Stimulated activated naive CD8-positive, alpha-beta T cell treated with anti-CD3 and anti-CD28 coated beads, Interleukin-15, amount 100 ng/mL, for 72 hours (primary cell): Measurements from ENCODE around the gene COG5.
A peak's percentile ranks its signal among the peaks of the same experiment; 100 is the strongest.
"Not testable (repeated sequence)": the region's sequence is repeated elsewhere in the genome, so short reads cannot be mapped to it uniquely, and the experiment has no call there.

Experiments used
- ATAC-seq: fragments of 150-1000 bp; cut with Tn5 transposase; 2 replicates; pipeline ENCODE4 v1.10.0; 2021; ENCODE audit warnings: mild to moderate bottlenecking, moderate library complexity
- DNase-seq, 2 donors: peaks; one replicate each; pipeline ENCODE4 v3.0.0; 2021 to 2022
- H3K27ac Mint-ChIP-seq, 2 donors: one replicate each; pipeline ENCODE4 v1.8.0; 2022; ENCODE audit warnings: mild to moderate bottlenecking in 2 of 2, mixed read lengths in 2 of 2, moderate library complexity in 2 of 2
- H3K27me3 Mint-ChIP-seq: one replicate; pipeline ENCODE4 v1.8.0; 2022; ENCODE audit warnings: mixed read lengths
- H3K4me1 Mint-ChIP-seq: one replicate; pipeline ENCODE4 v1.8.0; 2022; ENCODE audit warnings: mild to moderate bottlenecking, mixed read lengths
- H3K4me3 Mint-ChIP-seq, 2 donors: one replicate each; pipeline ENCODE4 v1.8.0; 2022; ENCODE audit warnings: mild to moderate bottlenecking in 2 of 2, mixed read lengths in 2 of 2, moderate library complexity in 1 of 2
- H3K9me3 Mint-ChIP-seq, 2 donors: one replicate each; pipeline ENCODE4 v1.8.0; 2022; ENCODE audit warnings: mixed read lengths in 2 of 2

COG5 gene

GRCh38 chr7:107551936-107552335 is 11.8 kb downstream of the COG5 start:
- Mint-ChIP-seq H3K27ac (no peak overlapping the region), H3K4me3 (no peak overlapping the region), H3K4me1 (peaks cover 25% of the 10 kb centered on the region), H3K9me3 (peaks cover 6 to 9% of the 10 kb centered on the region in 2 donors), H3K27me3 (no peaks in the 10 kb centered on the region)
- ATAC-seq (no peak), DNase-seq (no peak)

GRCh38 chr7:107544848-107545591 is 18.7 kb downstream of the COG5 start:
- H3K4me1 Mint-ChIP-seq = peaks cover 5% of the 10 kb centered on the region
- peaks cover 15 to 20% of the 10 kb centered on the region in 2 donors for H3K9me3 Mint-ChIP-seq
- H3K4me3 Mint-ChIP-seq = no peak overlapping the region
- DNase-seq (no peak), ATAC-seq (no peak)
- no peaks in the 10 kb centered on the region for H3K27me3 Mint-ChIP-seq
- H3K27ac Mint-ChIP-seq = no peak overlapping the region

- no peaks in the 10 kb centered on the region for H3K27me3 Mint-ChIP-seq
- H3K4me3 Mint-ChIP-seq = no peak overlapping the region
- peaks cover 14 to 17% of the 10 kb centered on the region in 2 donors for H3K9me3 Mint-ChIP-seq
- no peak for DNase-seq
- no peak overlapping the region for H3K27ac Mint-ChIP-seq
- peaks cover 5% of the 10 kb centered on the region for H3K4me1 Mint-ChIP-seq
- no peak for ATAC-seq
Measured at GRCh38 chr7:107543338-107543993, 20.3 kb downstream of the COG5 start.

- H3K27ac Mint-ChIP-seq = no peak overlapping the region
- H3K9me3 Mint-ChIP-seq = peaks cover 13 to 20% of the 10 kb centered on the region in 2 donors
- ATAC-seq (no peak), DNase-seq (no peak)
- H3K27me3 Mint-ChIP-seq = no peaks in the 10 kb centered on the region
- no peak overlapping the region for H3K4me3 Mint-ChIP-seq
- H3K4me1 Mint-ChIP-seq = peaks cover 27% of the 10 kb centered on the region
Measured at GRCh38 chr7:107538001-107538400, 25.7 kb downstream of the COG5 start.

GRCh38 chr7:107537228-107537627 is 26.5 kb downstream of the COG5 start:
- not testable (repeated sequence) for H3K27ac Mint-ChIP-seq
- H3K4me1 Mint-ChIP-seq = peaks cover 30% of the 10 kb centered on the region

GRCh38 chr7:107534139-107534538 is 29.6 kb downstream of the COG5 start:
- H3K4me1 Mint-ChIP-seq = peaks cover 35% of the 10 kb centered on the region
- no peak for ATAC-seq
- H3K27me3 Mint-ChIP-seq = no peaks in the 10 kb centered on the region
- peaks cover 13 to 20% of the 10 kb centered on the region in 2 donors for H3K9me3 Mint-ChIP-seq
- no peak overlapping the region for H3K27ac Mint-ChIP-seq
- DNase-seq = no peak
- no peak overlapping the region for H3K4me3 Mint-ChIP-seq

More at GRCh38 chr7:107537228-107537627, 26.5 kb downstream of the COG5 start:
- H3K4me3 Mint-ChIP-seq, ATAC-seq, H3K27me3 Mint-ChIP-seq, DNase-seq: not testable (repeated sequence)
- H3K9me3 Mint-ChIP-seq = peaks cover 13 to 20% of the 10 kb centered on the region in 2 donors

- no peak overlapping the region for H3K4me3 Mint-ChIP-seq
- H3K27ac Mint-ChIP-seq = no peak overlapping the region
- H3K9me3 Mint-ChIP-seq = peaks cover 11 to 13% of the 10 kb centered on the region in 2 donors
- H3K4me1 Mint-ChIP-seq = peaks cover 35% of the 10 kb centered on the region
- H3K27me3 Mint-ChIP-seq = no peaks in the 10 kb centered on the region
- no peak for ATAC-seq
- DNase-seq = no peak
Measured at GRCh38 chr7:107530751-107531150, 33.0 kb downstream of the COG5 start.

- H3K27me3 Mint-ChIP-seq = no peaks in the 10 kb centered on the region
- no peaks in the 10 kb centered on the region for H3K9me3 Mint-ChIP-seq
- no peak overlapping the region for H3K4me3 Mint-ChIP-seq
- no peak for DNase-seq
- no peak overlapping the region for H3K27ac Mint-ChIP-seq
- ATAC-seq = no peak
- peaks cover 12% of the 10 kb centered on the region for H3K4me1 Mint-ChIP-seq
Measured at GRCh38 chr7:107528461-107528860, 35.3 kb downstream of the COG5 start.

GRCh38 chr7:107527196-107527595 is 36.5 kb downstream of the COG5 start:
- no peak for ATAC-seq
- Mint-ChIP-seq H3K9me3 (no peaks in the 10 kb centered on the region), H3K4me3 (no peak overlapping the region), H3K27me3 (no peaks in the 10 kb centered on the region), H3K27ac (no peak overlapping the region), H3K4me1 (peaks cover 5% of the 10 kb centered on the region)
- DNase-seq = no peak

- Mint-ChIP-seq H3K27ac (no peak overlapping the region), H3K4me1 (peaks cover 8% of the 10 kb centered on the region), H3K9me3 (peaks cover 0 to 4% of the 10 kb centered on the region in 2 donors), H3K4me3 (no peak overlapping the region), H3K27me3 (no peaks in the 10 kb centered on the region)
- DNase-seq = no peak
- ATAC-seq = no peak
Measured at GRCh38 chr7:107526672-107527071, 37.0 kb downstream of the COG5 start.

- H3K4me1 Mint-ChIP-seq = peaks cover 41% of the 10 kb centered on the region
- no peaks in the 10 kb centered on the region for H3K27me3 Mint-ChIP-seq
- ATAC-seq = no peak
- peaks cover 0 to 20% of the 10 kb centered on the region in 2 donors for H3K9me3 Mint-ChIP-seq
- H3K27ac Mint-ChIP-seq = no peak overlapping the region
- DNase-seq = no peak
- H3K4me3 Mint-ChIP-seq = no peak overlapping the region
Measured at GRCh38 chr7:107506674-107507339, 56.9 kb downstream of the COG5 start.

GRCh38 chr7:107505997-107506673 is 57.6 kb downstream of the COG5 start:
- H3K4me3 Mint-ChIP-seq = no peak overlapping the region
- peak overlapping the region in 1 of 2 donors; percentile 61 for H3K27ac Mint-ChIP-seq
- DNase-seq (no peak), ATAC-seq (peak; percentile 52)
- peaks cover 0 to 19% of the 10 kb centered on the region in 2 donors for H3K9me3 Mint-ChIP-seq
- H3K4me1 Mint-ChIP-seq = peaks cover 41% of the 10 kb centered on the region
- no peaks in the 10 kb centered on the region for H3K27me3 Mint-ChIP-seq

- Mint-ChIP-seq H3K4me1 (peaks cover 35% of the 10 kb centered on the region), H3K27me3 (no peaks in the 10 kb centered on the region), H3K27ac (no peak overlapping the region), H3K9me3 (peaks cover 0 to 11% of the 10 kb centered on the region in 2 donors), H3K4me3 (no peak overlapping the region)
- no peak for ATAC-seq
- DNase-seq = no peak
Measured at GRCh38 chr7:107505362-107505761, 58.4 kb downstream of the COG5 start.

GRCh38 chr7:107503687-107504086 is 60.0 kb downstream of the COG5 start:
- no peak for ATAC-seq
- no peak overlapping the region for H3K4me3 Mint-ChIP-seq
- no peak for DNase-seq
- peaks cover 28% of the 10 kb centered on the region for H3K4me1 Mint-ChIP-seq
- H3K27ac Mint-ChIP-seq = peak overlapping the region in 1 of 2 donors; percentile 55
- no peaks in the 10 kb centered on the region for H3K27me3 Mint-ChIP-seq
- peaks cover 0 to 1% of the 10 kb centered on the region in 2 donors for H3K9me3 Mint-ChIP-seq

GRCh38 chr7:107502797-107503196 is 60.9 kb downstream of the COG5 start:
- DNase-seq (no peak), ATAC-seq (no peak)
- Mint-ChIP-seq H3K4me1 (peaks cover 24% of the 10 kb centered on the region), H3K4me3 (no peak overlapping the region), H3K27me3 (no peaks in the 10 kb centered on the region), H3K9me3 (peaks cover 5 to 6% of the 10 kb centered on the region in 2 donors), H3K27ac (no peak overlapping the region)
